ENCODE results near the gene OXTR.
"Not testable (repeated sequence)": the region's sequence is repeated elsewhere in the genome, so short reads cannot be mapped to it uniquely, and the experiment has no call there.

OXTR gene

DNA sequence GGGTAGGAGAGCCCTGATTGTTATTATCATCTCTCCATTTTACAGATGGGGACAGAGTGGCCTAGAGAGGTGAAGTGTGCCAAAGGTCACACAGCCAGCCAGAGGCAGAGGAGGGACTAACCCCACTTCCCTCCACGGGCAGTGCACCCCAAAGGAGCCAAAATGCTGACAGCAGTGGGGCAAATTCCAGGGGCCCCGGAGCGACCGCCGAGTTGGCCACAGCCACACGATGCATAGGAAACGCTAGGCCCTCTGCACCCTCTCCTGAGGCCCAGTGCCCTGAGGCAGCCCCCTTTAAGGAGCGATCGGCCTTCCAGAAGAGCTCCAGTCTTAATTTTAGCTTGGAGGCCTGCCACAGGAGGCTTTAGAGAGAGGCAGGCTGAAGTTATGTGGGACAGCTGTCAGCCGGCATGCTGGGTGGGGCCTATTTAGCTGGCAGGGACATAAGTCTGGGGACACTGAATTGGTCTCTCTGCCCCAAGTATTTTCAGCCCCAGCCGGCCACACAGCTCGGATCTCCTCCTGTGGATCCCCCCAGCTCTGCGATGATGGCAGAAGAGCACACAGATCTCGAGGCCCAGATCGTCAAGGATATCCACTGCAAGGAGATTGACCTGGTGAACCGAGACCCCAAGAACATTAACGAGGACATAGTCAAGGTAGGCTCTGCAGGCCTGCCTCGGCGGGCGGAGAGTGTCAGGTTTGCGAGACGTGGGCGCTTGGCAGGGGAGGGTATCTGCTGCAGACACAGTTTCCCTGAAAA lies 35.9 kb downstream of the OXTR start, which contains the start of gene CAV3:
CAV3 (plus strand) TSS at position 471 of the 763 bp plus-strand sequence; CDS start at position 546, 75 bp downstream.
- Histone ChIP-seq H3K9me3 (ENCODE audit: control insufficient read depth, low read length) (no peaks in the 10 kb centered on the region), H3K4me1 (ENCODE audit: control insufficient read depth, insufficient read depth, low read length) (peaks cover 6% of the 10 kb centered on the region), H3K36me3 (ENCODE audit: control insufficient read depth, insufficient read depth, low read length) (no peaks in the 10 kb centered on the region), H3K27me3 (ENCODE audit: control insufficient read depth, insufficient read depth, low read length, poor library complexity, severe bottlenecking) (no peaks in the 10 kb centered on the region), H3K4me3 (ENCODE audit: insufficient read depth, low read depth, low read length) (no peak within 1 kb of the TSS), H3K27ac (ENCODE audit: insufficient read depth, low read depth, low read length, poor library complexity, severe bottlenecking) (no peak within 1 kb of the TSS)
- 90% methylated on average over 23 of the region's 23 CpGs for WGBS, 2 experiments

- Histone ChIP-seq H3K27ac (ENCODE audit: insufficient read depth, low read depth, low read length, poor library complexity, severe bottlenecking) (no peak overlapping the region), H3K4me1 (ENCODE audit: control insufficient read depth, insufficient read depth, low read length) (peaks cover 6% of the 10 kb centered on the region), H3K9me3 (ENCODE audit: control insufficient read depth, low read length) (no peaks in the 10 kb centered on the region), H3K27me3 (ENCODE audit: control insufficient read depth, insufficient read depth, low read length, poor library complexity, severe bottlenecking) (no peaks in the 10 kb centered on the region), H3K36me3 (ENCODE audit: control insufficient read depth, insufficient read depth, low read length) (no peaks in the 10 kb centered on the region), H3K4me3 (ENCODE audit: insufficient read depth, low read depth, low read length) (no peak overlapping the region)
- WGBS, 2 experiments, result 78% methylated on average over 4 of the region's 4 CpGs
Measured at GRCh38 chr3:8732413-8732812, 37.0 kb downstream of the OXTR start.

- Histone ChIP-seq H3K27ac (ENCODE audit: insufficient read depth, low read depth, low read length, poor library complexity, severe bottlenecking) (no peak overlapping the region), H3K4me1 (ENCODE audit: control insufficient read depth, insufficient read depth, low read length) (peaks cover 6% of the 10 kb centered on the region), H3K27me3 (ENCODE audit: control insufficient read depth, insufficient read depth, low read length, poor library complexity, severe bottlenecking) (no peaks in the 10 kb centered on the region), H3K4me3 (ENCODE audit: insufficient read depth, low read depth, low read length) (no peak overlapping the region), H3K9me3 (ENCODE audit: control insufficient read depth, low read length) (no peaks in the 10 kb centered on the region), H3K36me3 (ENCODE audit: control insufficient read depth, insufficient read depth, low read length) (no peaks in the 10 kb centered on the region)
- 90 to 96% methylated on average over 3 of the region's 3 CpGs for WGBS, 2 experiments
Measured at GRCh38 chr3:8730656-8731055, 38.8 kb downstream of the OXTR start.

DNA sequence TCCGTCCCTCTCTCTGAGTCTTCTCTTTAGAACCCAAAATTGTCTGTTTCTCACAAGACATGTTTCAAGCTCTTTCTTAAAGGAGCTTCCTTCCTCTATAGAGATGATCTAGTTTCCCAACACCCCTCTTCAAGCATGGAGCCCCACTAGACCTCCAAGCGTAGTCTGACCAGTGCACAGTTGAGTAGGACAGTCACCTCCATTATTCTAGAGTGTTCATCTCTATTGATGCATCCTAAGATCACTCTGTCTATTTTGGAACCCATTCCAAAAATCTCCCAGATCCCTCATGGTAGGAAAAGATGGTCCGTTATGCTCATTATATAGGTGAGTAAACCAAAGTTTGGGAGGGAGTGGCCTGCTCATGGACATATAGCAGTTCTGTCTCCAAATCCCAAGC lies 39.9 kb downstream of the OXTR start:
- H3K27ac ChIP-seq (ENCODE audit: insufficient read depth, low read depth, low read length, poor library complexity, severe bottlenecking), result no peak overlapping the region
- no peaks in the 10 kb centered on the region for H3K36me3 ChIP-seq (ENCODE audit: control insufficient read depth, insufficient read depth, low read length)
- peaks cover 6% of the 10 kb centered on the region for H3K4me1 ChIP-seq (ENCODE audit: control insufficient read depth, insufficient read depth, low read length)
- H3K4me3 ChIP-seq (ENCODE audit: insufficient read depth, low read depth, low read length), result no peak overlapping the region
- 95 to 100% methylated on average over 3 of the region's 3 CpGs for WGBS, 2 experiments
- no peaks in the 10 kb centered on the region for H3K27me3 ChIP-seq (ENCODE audit: control insufficient read depth, insufficient read depth, low read length, poor library complexity, severe bottlenecking)
- no peaks in the 10 kb centered on the region for H3K9me3 ChIP-seq (ENCODE audit: control insufficient read depth, low read length)

DNA sequence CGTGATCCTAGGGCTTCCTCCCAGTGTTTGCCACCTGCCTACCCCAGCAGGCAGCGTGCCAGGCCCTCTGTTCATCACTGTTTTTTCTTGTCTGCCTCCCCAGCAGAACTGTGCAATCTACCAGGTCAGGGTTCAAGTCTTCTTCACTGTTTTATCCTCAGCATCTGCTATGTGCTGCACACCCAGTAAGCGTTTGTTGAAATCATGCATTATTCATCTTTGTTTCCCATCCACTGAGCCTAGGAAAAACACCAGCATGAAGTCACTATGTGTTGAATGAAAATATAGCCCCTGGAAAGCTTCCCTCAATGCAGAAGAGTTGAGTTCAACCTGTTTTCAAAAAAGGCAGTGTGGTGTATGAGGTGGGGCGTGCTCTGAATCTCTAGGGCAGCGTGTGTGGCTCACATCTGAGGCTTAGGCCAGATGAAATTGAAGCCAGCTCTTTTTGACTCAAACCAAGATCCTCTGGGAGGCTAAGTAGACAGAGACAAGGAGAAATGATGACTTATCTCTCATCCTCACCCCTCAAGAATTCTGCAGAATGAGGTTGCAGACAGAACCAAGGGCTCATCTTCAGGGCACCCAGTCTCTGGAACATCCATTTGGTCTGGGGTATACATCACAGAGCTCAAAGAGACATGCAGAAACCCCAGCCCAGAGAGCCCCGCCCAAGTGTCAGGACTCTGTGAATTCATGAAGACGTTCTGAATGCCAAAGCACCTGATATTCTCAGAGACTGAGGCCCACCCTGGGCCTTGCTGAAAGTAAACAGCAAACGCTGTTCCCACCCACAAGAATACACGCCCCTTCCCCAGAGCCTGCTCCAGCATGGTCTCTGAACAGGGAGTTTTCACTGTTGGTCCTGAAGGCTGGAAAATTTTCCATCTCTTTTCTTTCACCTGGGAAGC lies 41.6 kb downstream of the OXTR start:
- 89 to 90% methylated on average over 9 of the region's 9 CpGs for WGBS, 2 experiments
- Histone ChIP-seq H3K27me3 (ENCODE audit: control insufficient read depth, insufficient read depth, low read length, poor library complexity, severe bottlenecking) (no peaks in the 10 kb centered on the region), H3K9me3 (ENCODE audit: control insufficient read depth, low read length) (no peaks in the 10 kb centered on the region), H3K4me3 (ENCODE audit: insufficient read depth, low read depth, low read length) (no peak overlapping the region), H3K36me3 (ENCODE audit: control insufficient read depth, insufficient read depth, low read length) (no peaks in the 10 kb centered on the region), H3K27ac (ENCODE audit: insufficient read depth, low read depth, low read length, poor library complexity, severe bottlenecking) (no peak overlapping the region), H3K4me1 (ENCODE audit: control insufficient read depth, insufficient read depth, low read length) (no peaks in the 10 kb centered on the region)

GRCh38 chr3:8724108-8724752 lies 45.2 kb downstream of the OXTR start:
- WGBS, 2 experiments, result 93 to 97% methylated on average over 3 of the region's 3 CpGs
- Histone ChIP-seq H3K4me3 (ENCODE audit: insufficient read depth, low read depth, low read length) (no peak overlapping the region), H3K27me3 (ENCODE audit: control insufficient read depth, insufficient read depth, low read length, poor library complexity, severe bottlenecking) (no peaks in the 10 kb centered on the region), H3K36me3 (ENCODE audit: control insufficient read depth, insufficient read depth, low read length) (no peaks in the 10 kb centered on the region), H3K9me3 (ENCODE audit: control insufficient read depth, low read length) (no peaks in the 10 kb centered on the region), H3K27ac (ENCODE audit: insufficient read depth, low read depth, low read length, poor library complexity, severe bottlenecking) (no peak overlapping the region), H3K4me1 (ENCODE audit: control insufficient read depth, insufficient read depth, low read length) (no peaks in the 10 kb centered on the region)

- H3K9me3 ChIP-seq (ENCODE audit: control insufficient read depth, low read length), result no peaks in the 10 kb centered on the region
- WGBS, 2 experiments, result 81 to 83% methylated on average over 3 of the region's 3 CpGs
Measured at GRCh38 chr3:8723612-8724011, 45.8 kb downstream of the OXTR start.

DNA sequence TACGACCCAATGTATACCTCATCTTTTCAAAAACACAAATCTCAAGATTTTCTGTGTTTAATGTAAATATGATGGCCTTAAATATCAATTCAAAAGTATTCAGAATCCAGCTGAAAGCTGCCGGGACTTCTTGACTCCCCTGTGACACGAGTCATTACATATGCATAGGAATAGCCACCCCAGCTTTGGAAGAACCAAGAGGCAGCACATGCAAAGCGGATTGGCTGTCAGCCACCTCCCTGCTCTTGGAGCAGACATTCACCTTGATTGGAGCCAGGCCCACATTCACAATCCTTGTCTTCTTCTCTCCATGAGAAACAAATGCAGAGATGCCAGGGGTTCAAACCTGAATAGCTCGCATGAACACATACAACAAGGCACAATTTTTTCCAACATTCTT lies 46.6 kb downstream of the OXTR start:
- H3K36me3 ChIP-seq (ENCODE audit: control insufficient read depth, insufficient read depth, low read length), result no peaks in the 10 kb centered on the region
- 67 to 68% methylated on average over 4 of the region's 5 CpGs for WGBS, 2 experiments
- no peak overlapping the region for H3K27ac ChIP-seq (ENCODE audit: insufficient read depth, low read depth, low read length, poor library complexity, severe bottlenecking)
- H3K27me3 ChIP-seq (ENCODE audit: control insufficient read depth, insufficient read depth, low read length, poor library complexity, severe bottlenecking), result no peaks in the 10 kb centered on the region
- no peaks in the 10 kb centered on the region for H3K9me3 ChIP-seq (ENCODE audit: control insufficient read depth, low read length)
- no peak overlapping the region for H3K4me3 ChIP-seq (ENCODE audit: insufficient read depth, low read depth, low read length)
- H3K4me1 ChIP-seq (ENCODE audit: control insufficient read depth, insufficient read depth, low read length), result no peaks in the 10 kb centered on the region

More at GRCh38 chr3:8723612-8724011, 45.8 kb downstream of the OXTR start:
- no peaks in the 10 kb centered on the region for H3K4me1 ChIP-seq (ENCODE audit: control insufficient read depth, insufficient read depth, low read length)
- no peak overlapping the region for H3K4me3 ChIP-seq (ENCODE audit: insufficient read depth, low read depth, low read length)
- H3K27ac ChIP-seq (ENCODE audit: insufficient read depth, low read depth, low read length, poor library complexity, severe bottlenecking), result no peak overlapping the region
- no peaks in the 10 kb centered on the region for H3K27me3 ChIP-seq (ENCODE audit: control insufficient read depth, insufficient read depth, low read length, poor library complexity, severe bottlenecking)
- H3K36me3 ChIP-seq (ENCODE audit: control insufficient read depth, insufficient read depth, low read length), result no peaks in the 10 kb centered on the region

- H3K27me3 ChIP-seq (ENCODE audit: control insufficient read depth, insufficient read depth, low read length, poor library complexity, severe bottlenecking), result peaks cover 15% of the 10 kb centered on the region
- 75 to 83% methylated on average over 12 of the region's 12 CpGs for WGBS, 2 experiments
Measured at GRCh38 chr3:8715757-8716156, 53.7 kb downstream of the OXTR start.

More at GRCh38 chr3:8715757-8716156, 53.7 kb downstream of the OXTR start:
- not testable (repeated sequence) for H3K4me3 ChIP-seq (ENCODE audit: insufficient read depth, low read depth, low read length); H3K36me3 ChIP-seq (ENCODE audit: control insufficient read depth, insufficient read depth, low read length); H3K4me1 ChIP-seq (ENCODE audit: control insufficient read depth, insufficient read depth, low read length); H3K27ac ChIP-seq (ENCODE audit: insufficient read depth, low read depth, low read length, poor library complexity, severe bottlenecking); H3K9me3 ChIP-seq (ENCODE audit: control insufficient read depth, low read length)

Data from ectodermal cell (in vitro differentiated cells).